SK-N-SH treated with all-trans-retinoic acid at 6 μM for 48 hours (cell line): ENCODE results near the gene ABI3BP.

Experiments used
- ARNTL ChIP-seq: fragments of 450-650 bp; formaldehyde crosslinking; IDR thresholded peaks from 2 replicates; pipeline ENCODE4 v1.5.0; 2020; ENCODE audit warnings: low read depth, mild to moderate bottlenecking, moderate library complexity, borderline replicate concordance
- BACH2 ChIP-seq: fragments of 250-450 bp; sonication (Bioruptor Pico); IDR thresholded peaks from 2 replicates; pipeline ENCODE4 v1.9.0; 2021; ENCODE audit warnings: mild to moderate bottlenecking, borderline replicate concordance
- CSDC2 ChIP-seq: fragments of 250-450 bp; sonication (Bioruptor Pico); IDR thresholded peaks from 2 replicates; pipeline ENCODE4 v1.5.0; 2020; ENCODE audit warnings: mild to moderate bottlenecking, moderate library complexity
- ISL1 ChIP-seq: fragments of 250-450 bp; sonication (Bioruptor Pico); IDR thresholded peaks from 2 replicates; pipeline ENCODE4 v2.1.2; 2022; ENCODE audit warnings: mild to moderate bottlenecking, moderate library complexity
- PATZ1 ChIP-seq: fragments of 250-450 bp; sonication (Bioruptor Pico); IDR thresholded peaks from 2 replicates; pipeline ENCODE4 v1.8.0; 2020; ENCODE audit warnings: mild to moderate bottlenecking, moderate library complexity, borderline replicate concordance
- POU6F1 ChIP-seq: fragments of 250-450 bp; sonication (Bioruptor Pico); IDR thresholded peaks from 2 replicates; pipeline ENCODE4 v1.8.0; 2021; ENCODE audit warnings: low read depth, mild to moderate bottlenecking, moderate library complexity, borderline replicate concordance
- RARB ChIP-seq: fragments of 250-450 bp; sonication (Bioruptor Pico); IDR thresholded peaks from 2 replicates; pipeline ENCODE4 v1.8.0; 2021; ENCODE audit warnings: mild to moderate bottlenecking, moderate library complexity
- SNAI2 ChIP-seq: fragments of 250-450 bp; sonication (Bioruptor Pico); IDR thresholded peaks from 2 replicates; pipeline ENCODE4 v1.5.0; 2020; ENCODE audit warnings: mild to moderate bottlenecking, moderate library complexity
- TSHZ2 ChIP-seq: fragments of 250-450 bp; sonication (Bioruptor Pico); IDR thresholded peaks from 2 replicates; pipeline ENCODE4 v1.5.0; 2020; ENCODE audit warnings: mild to moderate bottlenecking, moderate library complexity
- ZFP30 ChIP-seq: fragments of 450-650 bp; formaldehyde crosslinking; IDR thresholded peaks from 2 replicates; pipeline ENCODE4 v1.5.0; 2022; ENCODE audit warnings: mild to moderate bottlenecking, moderate library complexity
- ZNF565 ChIP-seq: fragments of 450-650 bp; formaldehyde crosslinking; conservative IDR thresholded peaks from 2 replicates; pipeline ENCODE4 v1.5.0; 2020; ENCODE audit warnings: low read depth, mild to moderate bottlenecking, moderate library complexity
- ZNF8 ChIP-seq: fragments of 450-650 bp; formaldehyde crosslinking; IDR thresholded peaks from 2 replicates; pipeline ENCODE4 v1.5.0; 2020; ENCODE audit warnings: mild to moderate bottlenecking, moderate library complexity
- TF ChIP-seq, protein P1 (sequence below): fragments of 250-450 bp; sonication (Bioruptor Pico); IDR thresholded peaks from 2 replicates; pipeline ENCODE4 v1.5.1; 2020; ENCODE audit warnings: low read depth, mild to moderate bottlenecking, moderate library complexity

- TF ChIP-seq ZFP30 (CRISPR knock-in tag) (no peak), PATZ1 (CRISPR knock-in tag) (no peak), ZNF8 (CRISPR knock-in tag) (no peak), ZNF565 (CRISPR knock-in tag) (no peak), RARB (CRISPR knock-in tag) (no peak), ARNTL (CRISPR knock-in tag) (no peak), POU6F1 (CRISPR knock-in tag) (no peak), TSHZ2 (CRISPR knock-in tag) (no peak), BACH2 (no peak), SNAI2 (CRISPR knock-in tag) (no peak), ISL1 (CRISPR knock-in tag) (no peak), CSDC2 (CRISPR knock-in tag) (no peak)
- TF ChIP-seq, protein P1, sequence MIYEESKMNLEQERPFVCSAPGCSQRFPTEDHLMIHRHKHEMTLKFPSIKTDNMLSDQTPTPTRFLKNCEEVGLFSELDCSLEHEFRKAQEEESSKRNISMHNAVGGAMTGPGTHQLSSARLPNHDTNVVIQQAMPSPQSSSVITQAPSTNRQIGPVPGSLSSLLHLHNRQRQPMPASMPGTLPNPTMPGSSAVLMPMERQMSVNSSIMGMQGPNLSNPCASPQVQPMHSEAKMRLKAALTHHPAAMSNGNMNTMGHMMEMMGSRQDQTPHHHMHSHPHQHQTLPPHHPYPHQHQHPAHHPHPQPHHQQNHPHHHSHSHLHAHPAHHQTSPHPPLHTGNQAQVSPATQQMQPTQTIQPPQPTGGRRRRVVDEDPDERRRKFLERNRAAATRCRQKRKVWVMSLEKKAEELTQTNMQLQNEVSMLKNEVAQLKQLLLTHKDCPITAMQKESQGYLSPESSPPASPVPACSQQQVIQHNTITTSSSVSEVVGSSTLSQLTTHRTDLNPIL (CRISPR knock-in tag), result no peak
Observed at GRCh38 chr3:100781301-100781700, 211.9 kb downstream of the ABI3BP start.
